Smooth muscle cell (in vitro differentiated cells): ENCODE results near the gene APOL1. TPM values are rescaled to one million over a fixed set of nuclear protein-coding genes. Genes with fewer than 3 reads are reported as not detected.
"Not testable (repeated sequence)": the region's sequence is repeated elsewhere in the genome, so short reads cannot be mapped to it uniquely, and the experiment has no call there.

ENCODE experiments used
- DNase-seq: peaks from one replicate; lab custom pipeline; 2025; ENCODE audit not compliant: unreplicated experiment; lab: John Stamatoyannopoulos, UW
- H2AFZ ChIP-seq: fragments of 200-600 bp; sonication (generic); 2 replicates; pipeline ENCODE4 v1.6.0; 2016; ENCODE audit warnings: antibody characterized with exemption, low read depth, mild to moderate bottlenecking
- H3F3A ChIP-seq: fragments of 200-600 bp; sonication (generic); 2 replicates; pipeline ENCODE4 v1.6.0; 2017; ENCODE audit warnings: antibody characterized with exemption, low read depth
- H3K27ac ChIP-seq: fragments of 200-600 bp; sonication (generic); 2 replicates; pipeline ENCODE4 v1.5.1; 2016; ENCODE audit warnings: low read depth, mild to moderate bottlenecking
- H3K27me3 ChIP-seq: fragments of 200-600 bp; sonication (generic); 2 replicates; pipeline ENCODE4 v1.6.1; 2016; ENCODE audit warnings: low read depth, mild to moderate bottlenecking
- H3K36me3 ChIP-seq: fragments of 200-600 bp; sonication (generic); 2 replicates; pipeline ENCODE4 v1.5.1; 2016; ENCODE audit warnings: low read depth
- H3K4me1 ChIP-seq: fragments of 200-600 bp; sonication (generic); 2 replicates; pipeline ENCODE4 v1.5.1; 2016; ENCODE audit warnings: low read depth
- H3K4me2 ChIP-seq: fragments of 200-600 bp; sonication (generic); 2 replicates; pipeline ENCODE4 v1.6.0; 2016; ENCODE audit warnings: mild to moderate bottlenecking
- H3K4me3 ChIP-seq: fragments of 200-600 bp; sonication (generic); 2 replicates; pipeline ENCODE4 v1.5.1; 2016; ENCODE audit warnings: mild to moderate bottlenecking
- H3K79me2 ChIP-seq: fragments of 200-600 bp; sonication (generic); 2 replicates; pipeline ENCODE4 v1.6.0; 2016; ENCODE audit warnings: low read depth, mild to moderate bottlenecking
- H3K9ac ChIP-seq: fragments of 200-600 bp; sonication (generic); 2 replicates; pipeline ENCODE4 v1.6.0; 2016; ENCODE audit warnings: low read depth
- H3K9me3 ChIP-seq: fragments of 200-600 bp; sonication (generic); replicated peaks from 2 replicates; pipeline ENCODE4 v1.5.1; 2016; ENCODE audit warnings: low read depth
- H4K20me1 ChIP-seq: fragments of 200-600 bp; sonication (generic); 2 replicates; pipeline ENCODE4 v1.6.0; 2016; ENCODE audit warnings: low read depth
- CTCF ChIP-seq: fragments of 200-600 bp; sonication (generic); IDR thresholded peaks from 2 replicates; pipeline ENCODE4 v1.5.1; 2017; ENCODE audit warnings: borderline replicate concordance, mild to moderate bottlenecking, antibody characterized with exemption; ENCODE audit not compliant: insufficient read depth, poor library complexity, severe bottlenecking
- WGBS: methylation state at CpG from one replicate; pipeline ENCODE4 v1.1.7; 2016; ENCODE audit warnings: low lambda C conversion rate; 5-methylcytosine and 5-hydroxymethylcytosine counted together
- polyA plus RNA-seq: library from polyadenylated mRNA; unstranded; fragments of >200 nt; fragmentation: Nextera tagmentation; extraction: Ambion mirVana; gene quantifications from 2 replicates; pipeline ENCODE4 v1.2.1, GENCODE V29; 2016
- total RNA-seq: library from RNA; depleted of rRNA; stranded (reverse); fragments of >200 nt; gene quantifications from 2 replicates; pipeline ENCODE4 v1.2.3, GENCODE V29; 2014

Gene APOL1
- total and polyA plus RNA-seq, 2 experiments from 2014 or later = 0.62 TPM; not detected in 1

GRCh38 chr22:36253523-36254490 lies 874 bp downstream of the APOL1 start:
- WGBS = 92% methylated on average over 7 of the region's 7 CpGs
- no peak overlapping the region for H3K4me2 ChIP-seq
- H3K27ac ChIP-seq = no peak overlapping the region

GRCh38 chr22:36255572-36255971 lies 2.6 kb downstream of the APOL1 start:
- H3K4me2 ChIP-seq, H3K27me3 ChIP-seq, H3K79me2 ChIP-seq, H3K9me3 ChIP-seq, H3K36me3 ChIP-seq, H3F3A ChIP-seq, H3K4me3 ChIP-seq, H3K9ac ChIP-seq, H3K27ac ChIP-seq, H4K20me1 ChIP-seq, H2AFZ ChIP-seq, DNase-seq: not testable (repeated sequence)
- H3K4me1 ChIP-seq = peaks cover 13% of the 10 kb centered on the region
- WGBS = 90% methylated on average over 1 of the region's 5 CpGs

More at GRCh38 chr22:36253523-36254490, 874 bp downstream of the APOL1 start:
- Histone ChIP-seq H3F3A (no peaks in the 10 kb centered on the region), H3K27me3 (no peaks in the 10 kb centered on the region), H2AFZ (no peak overlapping the region), H3K9ac (no peak overlapping the region), H3K4me3 (no peak overlapping the region), H3K79me2 (no peaks in the 10 kb centered on the region), H3K36me3 (no peaks in the 10 kb centered on the region), H3K4me1 (peaks cover 2% of the 10 kb centered on the region), H3K9me3 (no peaks in the 10 kb centered on the region), H4K20me1 (no peaks in the 10 kb centered on the region)
- no peak for DNase-seq
- no peak for TF ChIP-seq CTCF

- Histone ChIP-seq H3K9ac (no peak overlapping the region), H3K4me1 (peaks cover 13% of the 10 kb centered on the region), H3K79me2 (no peaks in the 10 kb centered on the region), H3K27me3 (no peaks in the 10 kb centered on the region), H3K36me3 (no peaks in the 10 kb centered on the region), H3K4me2 (no peak overlapping the region), H3F3A (peaks cover 6% of the 10 kb centered on the region), H2AFZ (no peak overlapping the region), H4K20me1 (no peaks in the 10 kb centered on the region), H3K4me3 (no peak overlapping the region), H3K9me3 (no peaks in the 10 kb centered on the region), H3K27ac (no peak overlapping the region)
- DNase-seq = no peak
- WGBS = 84% methylated on average over 3 of the region's 3 CpGs
- TF ChIP-seq CTCF = no peak
These were observed 3.5 kb downstream of the APOL1 start for GRCh38 chr22:36256478-36256877.

- Histone ChIP-seq H2AFZ (no peak overlapping the region), H3K9ac (no peak overlapping the region), H3K4me3 (no peak overlapping the region), H3K4me2 (no peak overlapping the region), H3K27me3 (no peaks in the 10 kb centered on the region), H3K4me1 (peaks cover 13% of the 10 kb centered on the region), H3K9me3 (no peaks in the 10 kb centered on the region), H3K27ac (no peak overlapping the region), H3K79me2 (no peaks in the 10 kb centered on the region), H3F3A (peaks cover 6% of the 10 kb centered on the region), H3K36me3 (no peaks in the 10 kb centered on the region), H4K20me1 (no peaks in the 10 kb centered on the region)
- no peak for TF ChIP-seq CTCF
- 80% methylated on average over 8 of the region's 8 CpGs for WGBS
- DNase-seq = no peak
These were observed 4.4 kb downstream of the APOL1 start for GRCh38 chr22:36257308-36257707.
